NT2/D1 (cell line): ENCODE results near the gene SCN7A.

ENCODE experiments used
- SUZ12 ChIP-seq: IDR thresholded peaks from 2 replicates; pipeline ENCODE4 v1.6.1; 2011; ENCODE audit not compliant: insufficient read length, insufficient read depth; ENCODE audit errors: extremely low read depth
- YY1 ChIP-seq: IDR thresholded peaks from 2 replicates; pipeline ENCODE4 v1.6.1; 2011; ENCODE audit not compliant: insufficient read length, insufficient read depth
- ZNF274 ChIP-seq: IDR thresholded peaks from 2 replicates; pipeline ENCODE4 v1.6.1; 2011; ENCODE audit warnings: mild to moderate bottlenecking, low read depth, low read length

DNA sequence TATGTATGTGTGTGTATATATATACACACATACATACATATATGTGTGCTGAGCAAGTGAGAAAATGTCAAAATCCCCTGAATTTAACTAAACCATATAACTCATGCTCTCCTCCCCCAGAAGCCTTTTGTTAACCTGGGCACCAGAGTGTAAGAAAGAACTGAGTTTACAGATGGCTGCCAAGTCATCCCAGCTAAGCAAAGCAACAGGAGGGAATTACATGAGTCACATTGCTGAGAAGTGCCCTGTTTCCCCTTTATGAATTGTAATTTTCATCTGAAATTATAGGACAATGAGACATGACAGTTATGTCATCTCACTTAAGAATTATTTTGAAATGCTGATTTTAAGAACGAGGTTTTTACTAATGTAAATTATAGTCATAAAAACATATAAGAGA is 29.9 kb downstream of the SCN7A start:
- no peak for TF ChIP-seq YY1
- TF ChIP-seq SUZ12 = no peak
- no peak for TF ChIP-seq ZNF274
